NT2/D1 (cell line): Measurements from ENCODE around the gene TNXB.
"Not testable (repeated sequence)": the region's sequence is repeated elsewhere in the genome, so short reads cannot be mapped to it uniquely, and the experiment has no call there.

Source experiments
- SUZ12 ChIP-seq: IDR thresholded peaks from 2 replicates; pipeline ENCODE4 v1.6.1; 2011; ENCODE audit not compliant: insufficient read length, insufficient read depth; ENCODE audit errors: extremely low read depth
- YY1 ChIP-seq: IDR thresholded peaks from 2 replicates; pipeline ENCODE4 v1.6.1; 2011; ENCODE audit not compliant: insufficient read length, insufficient read depth
- ZNF274 ChIP-seq: IDR thresholded peaks from 2 replicates; pipeline ENCODE4 v1.6.1; 2011; ENCODE audit warnings: mild to moderate bottlenecking, low read depth, low read length

DNA sequence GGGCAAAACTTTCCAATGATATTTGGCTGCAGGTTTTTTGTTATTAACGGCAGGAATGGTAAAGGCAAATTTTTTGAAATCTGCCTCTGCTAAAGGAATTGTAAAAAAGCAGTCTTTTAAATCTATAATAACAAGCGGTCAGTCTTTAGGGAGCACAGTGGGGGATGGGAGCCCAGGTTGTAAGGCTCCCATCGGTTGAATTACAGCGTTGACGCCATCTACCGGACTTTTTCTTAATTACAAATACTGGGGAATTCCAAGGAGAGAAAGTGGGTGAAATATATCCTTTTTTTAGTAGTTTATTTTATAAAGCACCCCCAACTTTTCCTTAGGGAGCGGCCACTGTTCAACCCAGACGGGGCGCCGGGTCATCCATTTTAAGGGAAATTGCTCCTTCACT is 87.0 kb downstream of the TNXB start:
- not testable (repeated sequence) for TF ChIP-seq ZNF274, YY1, SUZ12
